ELF-1 (cell line): Measurements from ENCODE around the gene MFGE8.

Source experiments
- DNase-seq: peaks from one replicate; pipeline ENCODE4 v3.0.0-alpha.2; 2016; ENCODE audit warnings: low read depth, low spot score

The MFGE8 gene

GRCh38 chr15:88920186-88920891, 7.2 kb upstream of the MFGE8 start:
- no peak for DNase-seq

- DNase-seq: no peak
Measured at GRCh38 chr15:88918738-88919137, 5.6 kb upstream of the MFGE8 start.

- no peak for DNase-seq
Measured at GRCh38 chr15:88917760-88918159, 4.6 kb upstream of the MFGE8 start.

- no peak for DNase-seq
Measured at GRCh38 chr15:88915354-88915753, 2.2 kb upstream of the MFGE8 start.

- no peak for DNase-seq
Measured at GRCh38 chr15:88913850-88914169, 631 bp upstream of the MFGE8 start.

- DNase-seq: peak; percentile 47
Measured at GRCh38 chr15:88912500-88912921, 668 bp downstream of the MFGE8 start.

GRCh38 chr15:88911766-88912118, 1.4 kb downstream of the MFGE8 start:
- peak; percentile 79 for DNase-seq

GRCh38 chr15:88909956-88910831, 3.0 kb downstream of the MFGE8 start:
- no peak for DNase-seq

GRCh38 chr15:88908697-88909621, 4.2 kb downstream of the MFGE8 start:
- no peak for DNase-seq

GRCh38 chr15:88908123-88908522, 5.1 kb downstream of the MFGE8 start:
- no peak for DNase-seq

GRCh38 chr15:88907111-88907510, 6.1 kb downstream of the MFGE8 start:
- DNase-seq: no peak

GRCh38 chr15:88906551-88906950, 6.6 kb downstream of the MFGE8 start:
- no peak for DNase-seq

- DNase-seq: no peak
Measured at GRCh38 chr15:88906130-88906529, 7.0 kb downstream of the MFGE8 start.

GRCh38 chr15:88905576-88905975, 7.6 kb downstream of the MFGE8 start:
- DNase-seq: no peak

- peak; percentile 94 for DNase-seq
Measured at GRCh38 chr15:88904624-88905327, 8.4 kb downstream of the MFGE8 start.

GRCh38 chr15:88904257-88904623, 8.9 kb downstream of the MFGE8 start:
- no peak for DNase-seq

GRCh38 chr15:88902846-88903245, 10.3 kb downstream of the MFGE8 start:
- no peak for DNase-seq

GRCh38 chr15:88902221-88902835, 10.9 kb downstream of the MFGE8 start:
- no peak for DNase-seq

GRCh38 chr15:88901508-88902220, 11.5 kb downstream of the MFGE8 start:
- DNase-seq: no peak

GRCh38 chr15:88900982-88901418, 12.2 kb downstream of the MFGE8 start:
- no peak for DNase-seq
